ENCODE data around the gene HMGN1.

The HMGN1 gene

DNA sequence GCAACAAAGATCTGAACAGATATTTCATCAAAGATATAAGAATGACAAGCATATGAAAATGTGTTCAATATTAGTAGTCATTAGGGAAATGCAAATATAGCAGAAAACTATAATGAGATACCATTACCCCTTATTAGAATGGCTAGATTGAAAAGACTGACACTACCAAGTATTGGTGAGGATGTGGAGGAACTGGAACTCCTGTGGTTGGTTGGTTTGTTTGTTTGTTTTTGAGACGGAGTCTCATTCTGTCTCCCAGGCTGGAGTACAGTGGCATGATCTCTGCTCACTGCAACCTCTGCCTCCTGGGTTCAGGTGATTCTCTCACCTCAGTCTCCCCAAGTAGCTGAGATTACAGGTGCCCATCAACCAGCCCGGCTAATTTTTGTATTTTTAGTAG is 18.9 kb upstream of the HMGN1 start:
- DNase-seq (ENCODE audit: low spot score), result no peak

DNA sequence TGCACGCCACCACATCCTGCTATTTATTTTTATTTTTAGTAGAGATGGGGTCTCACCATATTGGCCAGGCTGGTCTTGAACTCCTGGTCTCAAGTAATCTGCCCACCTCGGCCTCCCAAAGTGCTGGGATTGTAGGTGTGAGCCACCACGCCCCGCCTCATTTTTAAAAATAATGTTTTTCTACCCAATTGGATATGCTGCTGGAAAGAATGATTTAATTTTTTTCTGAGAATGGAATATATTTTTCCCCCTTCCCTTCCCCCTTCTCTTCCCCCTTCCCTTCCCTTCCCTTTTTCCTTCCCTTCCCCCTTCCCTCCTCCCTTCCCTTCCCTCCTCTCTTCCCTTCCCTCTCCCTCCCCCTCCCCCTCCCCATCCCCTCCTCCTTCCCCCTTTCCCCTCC is 17.7 kb upstream of the HMGN1 start:
- DNase-seq (ENCODE audit: low spot score), result no peak

DNA sequence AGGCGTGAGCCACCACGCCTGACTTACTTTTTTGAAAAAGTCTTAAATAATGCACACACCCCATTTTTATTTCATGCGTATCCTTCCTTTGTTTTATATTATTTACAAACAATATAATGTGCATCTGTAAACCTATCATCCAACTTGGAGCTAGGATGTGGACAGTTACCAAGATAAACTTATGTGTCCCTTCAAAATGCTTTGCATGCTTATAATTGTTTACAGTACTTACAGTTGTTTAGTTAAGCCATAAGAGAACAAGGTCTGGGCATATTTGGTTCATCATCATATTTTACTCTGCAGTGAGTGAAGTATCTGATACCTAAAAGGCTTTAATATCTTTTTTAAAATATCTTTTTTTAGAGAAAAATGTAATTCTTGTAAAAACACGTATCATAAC is 16.1 kb upstream of the HMGN1 start:
- no peak for DNase-seq (ENCODE audit: low spot score)

DNA sequence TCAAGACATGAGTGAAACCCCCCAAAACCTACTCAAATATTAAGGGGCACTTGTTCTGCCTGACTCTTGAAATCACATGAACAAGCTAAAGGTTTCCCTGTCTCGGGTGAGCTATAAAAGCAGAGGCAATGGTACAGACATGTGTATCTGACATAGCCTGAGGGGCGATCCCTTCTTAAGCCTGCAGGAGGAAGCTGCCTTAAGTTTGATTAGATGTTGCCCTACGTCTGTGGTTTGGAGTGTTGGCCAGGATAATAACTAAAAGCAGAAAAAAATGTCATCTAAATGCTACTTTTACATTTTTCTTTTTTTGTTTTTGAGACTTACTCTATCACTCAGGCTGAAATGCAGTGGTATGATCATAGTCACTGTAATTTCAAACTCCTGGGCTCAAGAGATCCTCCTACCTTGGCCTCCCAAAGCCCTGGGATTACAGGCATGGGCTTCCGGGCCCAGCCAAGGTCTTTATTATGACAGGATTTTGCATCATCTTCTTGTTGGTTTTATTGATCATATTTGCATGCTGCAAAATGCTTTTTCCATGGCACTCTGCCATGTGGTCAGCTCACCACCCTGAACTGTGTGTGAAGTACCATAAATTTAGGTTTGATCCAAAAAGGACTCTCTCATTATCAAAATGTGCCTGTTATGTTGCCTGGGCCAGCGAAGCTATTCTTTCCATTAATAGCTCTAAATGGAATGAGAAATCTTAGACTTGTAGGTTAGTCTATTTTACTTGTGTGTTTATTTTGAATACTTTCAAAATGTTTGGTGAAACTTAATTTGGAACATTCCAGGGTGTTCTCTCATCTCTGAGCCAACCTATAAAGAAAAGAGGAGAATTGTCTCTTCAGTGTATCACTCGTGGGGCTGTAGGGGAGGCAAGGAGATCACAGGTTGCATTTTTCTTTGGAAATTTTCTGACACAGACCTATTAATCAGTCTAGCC is 15.0 kb upstream of the HMGN1 start:
- DNase-seq (ENCODE audit: low spot score), result no peak

DNA sequence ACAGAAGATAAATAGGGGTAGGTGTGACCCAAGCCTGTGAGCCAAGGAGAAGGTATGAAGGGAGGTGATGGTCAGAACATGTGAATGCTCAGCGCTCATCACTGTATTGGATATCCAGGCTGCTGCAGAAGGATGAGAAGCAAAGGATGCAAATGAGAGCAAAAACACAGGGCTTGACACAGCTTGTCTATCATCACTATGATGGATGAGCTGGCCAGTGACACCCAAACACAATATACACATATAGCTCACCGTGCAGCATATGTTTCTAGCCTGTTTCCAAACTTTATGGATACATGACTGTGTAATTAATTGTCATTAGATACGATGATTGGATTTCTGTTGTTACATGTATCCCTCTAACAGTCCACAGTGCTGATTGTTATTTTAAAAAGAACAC is 13.8 kb upstream of the HMGN1 start:
- DNase-seq (ENCODE audit: low spot score), result no peak

DNA sequence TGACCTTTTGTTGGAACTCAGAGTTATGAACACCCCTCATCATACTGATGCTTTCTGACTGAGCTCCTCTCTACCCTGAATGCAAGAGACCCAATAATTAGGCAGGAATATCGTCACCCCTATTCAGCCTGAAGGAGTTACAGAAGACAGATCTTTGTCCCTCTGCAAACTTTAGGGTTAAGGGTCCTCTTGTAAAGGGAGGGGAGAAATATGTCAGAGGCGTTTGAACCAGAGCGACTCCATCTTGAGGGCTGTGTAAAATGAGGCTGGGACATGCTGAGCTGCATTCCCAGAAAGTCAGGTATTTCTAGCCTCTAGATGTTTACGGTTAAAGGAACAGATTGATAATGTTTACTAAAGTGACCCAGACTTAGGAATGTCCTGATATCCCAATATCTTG is 10.5 kb upstream of the HMGN1 start:
- no peak for DNase-seq (ENCODE audit: low spot score)

DNA sequence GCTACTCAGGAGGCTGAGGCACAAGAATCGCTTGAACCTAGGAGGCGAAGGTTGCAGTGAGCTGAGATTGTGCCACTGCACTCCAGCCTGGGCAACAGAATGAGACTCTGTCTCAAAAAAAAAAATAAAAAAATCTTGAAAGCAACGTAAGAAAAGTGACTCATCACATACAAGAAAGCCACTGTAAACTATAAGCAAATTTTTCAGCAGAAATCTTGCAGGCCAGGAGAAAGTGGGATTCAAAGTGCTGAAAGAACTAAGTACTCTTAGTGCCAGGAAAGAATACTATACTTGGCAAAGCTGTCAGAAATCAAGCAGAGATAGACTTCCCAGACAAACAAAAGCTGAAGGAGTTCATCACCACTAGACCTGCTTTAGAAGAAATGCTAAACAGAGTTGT is 4.4 kb upstream of the HMGN1 start:
- DNase-seq (ENCODE audit: low spot score), result no peak

DNA sequence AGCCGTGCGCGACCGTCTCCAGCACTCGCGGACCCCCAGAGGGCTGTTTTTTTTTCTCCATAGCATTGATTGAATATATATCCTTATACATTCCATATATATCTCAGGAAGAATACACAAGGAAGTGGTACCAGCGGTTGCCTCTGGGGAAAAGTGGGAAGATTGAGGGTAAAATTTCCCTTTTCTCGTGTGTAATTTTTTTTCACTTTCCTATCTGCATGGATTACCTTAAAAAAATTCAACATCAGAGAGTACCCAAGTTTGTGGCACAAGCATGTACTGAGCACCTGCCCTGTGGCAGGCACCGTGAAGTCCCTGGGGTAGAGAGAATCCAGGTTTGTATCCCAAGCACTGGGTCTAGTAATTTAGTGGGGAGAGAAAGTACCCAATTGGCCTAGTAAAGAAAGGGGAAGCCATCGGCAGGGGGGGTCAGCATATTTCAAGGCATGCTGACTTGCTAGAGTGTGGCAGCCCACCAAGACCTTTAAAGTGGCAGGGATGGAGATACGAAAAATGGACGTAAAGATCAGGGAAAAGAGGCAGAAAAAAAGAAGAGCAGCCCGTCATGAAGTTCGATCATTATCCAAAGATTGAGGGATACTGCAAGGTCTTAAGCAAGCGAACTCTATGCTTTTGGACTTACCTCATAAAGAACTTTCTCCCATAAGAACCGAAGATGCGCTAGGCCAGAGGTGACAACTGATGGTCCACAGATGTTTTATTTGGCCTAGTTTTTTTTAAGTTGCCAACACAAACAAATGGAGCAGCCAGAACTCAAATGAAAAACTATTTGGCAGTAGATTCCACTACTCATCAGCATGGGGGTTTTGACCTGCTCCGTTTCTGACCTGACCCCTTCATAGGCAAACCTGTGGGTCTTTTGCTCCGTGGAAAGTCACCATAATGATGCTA is 1.5 kb upstream of the HMGN1 start:
- no peak for DNase-seq (ENCODE audit: low spot score)

DNA sequence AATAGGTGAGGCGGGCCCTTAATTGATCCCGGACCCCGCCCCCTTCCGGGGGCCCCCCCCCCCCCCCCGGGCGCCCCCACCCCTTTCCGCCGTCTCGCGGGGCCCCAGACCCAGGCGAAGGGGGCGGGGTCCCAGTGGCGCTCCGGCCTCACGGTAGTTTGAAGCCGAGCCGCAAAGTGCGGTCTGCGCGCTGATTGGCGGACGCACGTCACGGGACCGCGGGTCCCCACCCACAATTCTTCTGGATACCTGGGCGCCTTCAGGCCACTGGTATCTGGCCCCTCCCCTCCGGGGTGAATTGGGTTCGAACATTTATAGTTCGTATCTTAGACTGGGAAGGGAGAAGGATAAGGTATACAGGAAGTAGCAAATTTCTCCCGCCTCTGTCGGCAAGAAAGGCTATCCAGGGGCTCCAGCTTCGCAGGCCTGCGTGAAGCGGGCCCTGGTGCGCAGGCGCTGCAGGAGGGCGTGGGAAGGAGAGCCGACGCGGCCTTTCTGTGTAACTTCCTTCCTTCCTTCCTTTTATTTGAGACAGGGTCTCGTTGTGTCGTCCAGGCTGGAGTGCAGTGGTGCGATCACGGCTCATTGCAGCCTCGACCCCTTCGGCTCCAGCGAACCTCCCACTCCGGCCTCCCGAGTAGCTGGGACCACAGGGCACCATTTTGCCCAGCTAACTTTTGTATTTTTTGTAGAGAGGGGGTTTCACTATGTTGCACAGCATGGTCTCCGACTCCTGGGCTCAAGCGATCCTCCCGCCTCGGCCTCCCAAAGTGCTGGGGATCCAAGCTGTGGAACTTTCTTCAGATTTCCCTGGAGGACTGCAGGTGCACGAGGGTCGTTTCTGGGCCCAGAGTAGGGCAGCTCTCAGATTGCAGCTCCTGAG is 564 bp upstream of the HMGN1 start:
- peak; percentile 97 for DNase-seq (ENCODE audit: low spot score)

DNA sequence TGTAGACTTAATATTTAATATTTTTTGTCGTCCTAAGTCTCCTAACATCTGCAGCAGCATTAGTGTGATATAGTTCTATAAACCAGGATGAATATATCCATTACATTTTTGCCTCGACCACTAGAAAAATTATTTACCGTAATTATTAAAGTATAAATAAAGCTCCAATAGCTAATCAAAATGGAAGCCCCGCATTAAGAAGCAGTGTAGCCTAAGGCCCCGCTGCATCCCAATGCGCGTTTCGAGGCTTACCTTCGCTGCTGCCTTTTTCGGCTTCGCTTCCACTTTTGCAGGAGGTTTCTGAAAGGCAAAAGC is 891 bp downstream of the HMGN1 start:
- DNase-seq (ENCODE audit: low spot score), result peak; percentile 63

DNA sequence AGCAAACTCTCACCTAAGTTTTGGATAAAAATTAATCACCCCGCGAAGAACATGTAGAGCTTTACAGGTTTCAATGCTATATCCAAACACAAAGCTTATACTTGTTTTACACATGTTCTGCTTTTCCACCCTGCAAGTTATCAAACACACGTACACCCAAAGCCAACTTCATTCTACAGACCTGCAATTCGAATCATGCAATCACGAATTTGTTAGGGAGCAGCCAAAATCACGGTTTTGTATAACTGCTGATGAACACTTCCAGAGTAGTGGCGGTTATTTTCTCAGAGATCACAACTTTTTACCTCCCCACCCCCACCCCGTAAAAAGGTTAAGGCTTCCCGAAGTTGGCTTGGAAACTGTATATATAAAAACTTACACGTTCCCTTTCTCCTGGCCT is 1.4 kb downstream of the HMGN1 start:
- no peak for DNase-seq (ENCODE audit: low spot score)

DNA sequence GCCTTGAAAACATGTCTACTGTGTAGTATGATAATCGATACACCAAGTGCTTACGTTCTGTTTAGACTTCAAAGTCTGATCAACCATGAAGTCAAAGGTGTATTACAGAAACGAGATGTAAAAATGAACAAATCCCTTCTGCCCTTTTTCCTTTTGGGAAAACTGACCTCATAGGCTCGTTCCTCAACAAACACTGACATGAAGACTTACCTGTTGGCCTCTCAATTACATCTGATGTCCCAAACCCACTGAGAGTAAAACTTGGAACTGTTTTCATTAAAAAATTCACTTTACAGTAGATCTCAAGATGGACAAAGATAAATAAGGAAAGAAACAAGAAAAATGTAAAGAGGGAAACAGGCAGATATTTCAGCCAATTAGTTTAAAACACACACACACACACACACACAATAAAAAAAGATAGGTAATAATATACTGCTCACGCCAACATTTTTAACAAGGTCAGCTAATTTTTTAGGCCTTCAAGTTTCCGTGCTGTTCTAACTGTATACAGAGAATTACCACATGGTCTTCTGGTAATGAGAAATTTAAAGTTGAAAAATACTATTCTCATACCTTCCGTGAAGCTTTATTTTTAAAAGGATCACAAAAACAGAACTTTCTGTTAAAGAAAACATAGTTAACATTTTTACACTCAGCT is 2.1 kb downstream of the HMGN1 start:
- no peak for DNase-seq (ENCODE audit: low spot score)

DNA sequence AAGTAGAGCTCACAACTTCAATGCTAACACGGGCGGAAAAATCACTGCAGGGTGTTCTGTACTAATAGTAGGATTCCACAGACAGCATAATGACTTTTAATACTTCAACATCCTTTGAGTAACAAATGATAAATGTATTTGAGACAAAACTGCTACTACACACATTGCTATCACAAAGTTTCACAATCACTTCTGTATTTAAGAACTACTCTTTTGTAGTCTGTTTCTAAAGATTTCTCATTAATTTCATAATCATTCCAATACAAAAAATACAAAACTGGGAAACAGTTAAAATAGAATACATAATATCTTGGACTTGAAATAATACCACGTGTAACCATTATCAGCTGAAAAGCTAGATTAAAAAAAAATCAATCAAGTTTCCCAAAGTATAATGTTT is 2.7 kb downstream of the HMGN1 start:
- no peak for DNase-seq (ENCODE audit: low spot score)

DNA sequence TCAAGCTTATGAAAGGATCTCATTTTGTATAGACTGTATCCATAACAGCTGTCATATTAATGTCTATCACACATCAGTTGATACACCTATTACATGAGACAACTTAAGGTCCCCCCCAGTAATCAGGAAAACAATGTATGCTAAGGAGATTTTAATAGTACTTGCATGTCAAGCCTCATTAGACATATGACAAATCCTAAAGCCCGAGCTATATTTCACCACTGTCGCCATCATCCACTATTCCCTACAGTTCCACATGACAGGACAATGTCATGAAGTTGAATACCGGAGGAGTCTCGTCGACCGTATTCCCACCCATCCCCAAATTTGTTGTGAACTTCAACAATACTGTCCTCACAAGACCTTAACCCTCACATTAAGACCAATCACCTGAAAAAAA is 3.4 kb downstream of the HMGN1 start:
- DNase-seq (ENCODE audit: low spot score), result no peak

DNA sequence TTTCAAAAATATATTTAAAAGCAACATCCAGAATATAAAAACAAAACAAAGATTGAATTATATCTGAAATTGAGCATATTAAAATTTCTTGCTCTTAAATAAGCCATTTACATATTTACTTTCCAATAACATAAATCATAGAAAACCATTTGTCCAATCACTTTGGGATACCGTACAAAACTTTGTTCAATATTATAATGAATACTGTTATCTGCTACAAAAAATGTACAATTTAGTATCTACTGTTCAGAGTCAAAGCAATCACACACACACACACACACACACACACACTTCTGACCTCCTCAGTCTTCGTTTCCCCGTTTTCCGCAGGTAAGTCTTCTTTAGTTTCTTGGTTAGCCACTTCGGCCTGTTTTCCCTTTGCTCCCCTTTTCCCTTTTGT is 4.0 kb downstream of the HMGN1 start:
- no peak for DNase-seq (ENCODE audit: low spot score)

DNA sequence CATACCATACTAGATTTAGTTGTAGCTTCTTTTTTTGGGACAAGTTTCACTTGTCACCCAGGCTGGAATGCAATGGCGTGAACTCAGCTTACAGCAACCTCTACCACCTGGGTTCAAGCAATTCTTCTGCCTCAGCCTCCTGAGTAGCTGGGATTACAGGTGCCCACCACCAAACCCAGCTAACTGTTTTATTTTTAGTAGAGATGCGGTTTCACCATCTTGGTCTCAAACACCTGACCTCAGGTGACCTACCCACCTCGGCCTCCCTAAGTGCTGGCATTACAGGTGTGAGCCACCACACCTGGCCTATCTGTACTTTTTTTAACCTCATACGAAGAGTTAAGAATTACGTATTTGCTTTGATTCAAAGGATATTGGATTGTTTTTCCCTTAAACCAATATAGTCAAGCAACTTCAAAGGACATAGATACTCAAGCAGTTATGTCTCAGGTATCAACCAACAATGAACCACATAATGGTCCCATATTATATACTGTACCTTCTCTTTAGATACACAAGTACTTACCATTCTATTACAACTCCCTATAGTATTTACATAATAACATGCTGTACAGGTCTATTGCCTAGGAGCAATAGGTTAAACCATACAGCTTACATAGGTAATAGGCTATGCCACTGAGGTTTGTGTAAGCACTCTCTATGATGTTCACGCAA is 7.5 kb downstream of the HMGN1 start:
- DNase-seq (ENCODE audit: low spot score), result no peak

DNA sequence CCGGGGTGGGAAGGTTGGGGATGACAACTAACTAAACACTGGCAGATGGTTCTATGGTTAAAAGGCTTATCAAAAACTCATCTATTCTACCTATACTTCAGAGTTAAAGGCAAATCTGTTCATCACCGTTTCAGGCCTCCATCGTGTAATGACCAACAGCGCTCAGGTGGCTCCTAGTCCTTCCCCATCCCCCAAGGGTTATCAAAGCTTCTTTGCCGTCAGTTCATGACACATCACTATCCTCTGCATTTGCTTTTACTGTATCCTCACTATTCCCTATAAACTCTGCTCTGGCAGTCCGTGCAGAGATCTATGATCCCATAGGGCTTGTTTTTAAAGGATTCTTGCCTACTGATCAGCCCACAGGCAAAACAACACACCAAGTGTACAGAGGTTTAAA is 8.2 kb downstream of the HMGN1 start:
- no peak for DNase-seq (ENCODE audit: low spot score)

DNA sequence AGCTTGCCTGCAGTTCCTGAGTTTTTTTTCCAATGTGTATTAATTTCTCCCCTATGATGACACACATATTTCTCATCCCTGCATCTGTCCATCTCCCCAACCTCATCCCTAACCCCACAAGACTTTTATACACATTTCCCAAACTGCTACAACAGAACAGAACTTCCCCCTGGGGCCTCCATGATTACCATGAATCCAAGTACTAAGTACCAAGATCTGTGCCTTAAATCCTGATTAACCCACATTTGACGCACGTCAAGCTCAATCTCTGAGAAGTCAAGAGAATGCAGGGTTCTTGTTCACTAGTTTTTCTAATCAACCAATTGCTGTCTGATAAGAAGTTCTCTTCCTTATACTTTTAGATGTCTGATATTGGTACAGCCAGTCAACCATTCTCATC is 9.7 kb downstream of the HMGN1 start:
- DNase-seq (ENCODE audit: low spot score), result no peak

DNA sequence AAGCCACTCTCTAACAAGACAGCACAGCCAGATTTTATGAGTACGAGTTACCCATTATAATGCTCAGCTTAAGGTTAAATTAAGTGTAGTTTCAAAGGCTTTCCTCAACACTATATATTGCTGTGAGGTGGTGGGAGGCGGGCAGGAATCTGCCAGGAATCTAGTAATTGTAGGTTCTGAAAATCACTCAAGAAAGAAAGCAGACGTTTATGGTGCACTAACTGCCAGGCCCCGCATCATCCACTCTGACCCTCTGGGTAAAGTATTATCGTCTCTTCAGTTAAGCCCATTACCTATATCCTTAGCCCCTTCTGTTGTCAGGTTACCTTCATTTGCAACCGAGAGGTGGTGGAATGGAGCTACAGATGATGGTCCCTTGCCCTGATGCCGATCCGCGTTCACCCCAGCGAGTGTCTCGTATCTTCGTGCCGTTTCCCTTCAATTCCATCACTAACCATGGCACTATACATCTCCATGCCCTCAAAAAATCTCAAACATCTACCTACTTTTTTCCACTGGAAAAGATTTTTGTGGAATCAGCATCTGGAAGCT is 12.4 kb downstream of the HMGN1 start:
- DNase-seq (ENCODE audit: low spot score), result no peak

DNA sequence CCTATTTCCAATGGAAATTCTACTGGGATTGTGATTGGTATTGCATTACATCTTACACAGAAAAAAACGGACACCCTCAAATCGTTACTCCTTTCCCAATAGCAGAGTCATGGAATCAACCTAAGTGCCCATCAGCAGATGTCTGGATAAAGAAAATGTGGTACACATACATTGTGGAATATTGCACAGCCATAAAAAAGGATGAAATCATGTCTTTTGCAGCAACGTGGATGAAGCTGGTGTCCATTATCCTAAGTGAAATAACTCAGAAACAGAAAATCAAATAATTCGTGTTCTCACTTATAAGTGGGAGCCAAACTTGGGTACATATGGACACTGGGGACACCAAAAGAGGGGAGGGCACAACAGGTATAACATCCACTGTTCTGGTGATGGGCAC is 14.3 kb downstream of the HMGN1 start:
- no peak for DNase-seq (ENCODE audit: low spot score)

DNA sequence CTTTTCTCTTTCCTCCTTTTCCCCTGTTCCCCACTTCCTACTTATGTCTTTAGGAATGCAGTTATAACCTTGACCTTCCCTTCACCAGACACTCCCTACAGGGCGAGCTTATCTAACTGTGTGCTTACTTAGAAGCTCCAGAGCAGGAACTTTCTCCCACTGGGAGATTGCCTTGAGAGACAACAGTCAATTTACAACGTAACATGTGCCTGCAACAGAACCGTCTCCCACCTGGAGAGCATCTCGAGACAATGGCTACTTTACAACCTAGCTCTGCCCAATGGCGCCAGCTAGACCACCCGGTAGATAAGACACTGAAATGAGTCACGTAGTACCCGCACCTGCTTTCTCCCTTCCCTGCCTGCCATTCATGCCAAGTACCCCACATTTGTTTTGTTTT is 16.7 kb downstream of the HMGN1 start:
- DNase-seq (ENCODE audit: low spot score), result no peak
